B cell (primary cell): ENCODE measurements around the gene LIPN. TPM values are rescaled to one million over a fixed set of nuclear protein-coding genes. Genes with fewer than 3 reads are reported as not detected.

Experiments used
- ATAC-seq: fragments of 200-7000 bp; cut with Tn5 transposase; one replicate; pipeline ENCODE4 v1.10.0; 2021; ENCODE audit warnings: low read depth, mild to moderate bottlenecking, moderate number of reproducible peaks, moderate library complexity
- CTCF ChIA-PET: fragments of 350-600 bp; sonication (Branson Sonifier 250); formaldehyde crosslinking; loops from one replicate; lab custom pipeline; 2021; ENCODE audit warnings: antibody characterized with exemption, inconsistent platforms; lab: Charles Lee
- POLR2A ChIA-PET: fragments of 350-600 bp; sonication (Branson Sonifier 250); formaldehyde crosslinking; loops from one replicate; lab custom pipeline; 2021; ENCODE audit warnings: antibody characterized with exemption; lab: Charles Lee
- DNase-seq: peaks from one replicate; pipeline ENCODE4 v3.0.0; 2013
- H2AFZ ChIP-seq: 2 replicates; pipeline ENCODE4 v1.6.1; 2012; ENCODE audit warnings: mild to moderate bottlenecking, low read depth, low read length; ENCODE audit not compliant: insufficient read depth, poor library complexity, severe bottlenecking
- H3K27ac ChIP-seq, 2 donors: 1 replicate in 1 of 2; 2 replicates in 1 of 2; pipeline ENCODE4 v1.5.1; 2012 to 2013; ENCODE audit warnings: low read length in 2 of 2, mild to moderate bottlenecking in 2 of 2, moderate library complexity in 1 of 2
- H3K27me3 ChIP-seq, 4 experiments: fragments of 200-600 bp in 1 of 4; sonication (generic) in 1 of 4; replicated peaks in 1 of 4; 1 replicate in 2 of 4; 2 replicates in 2 of 4; pipeline versions ENCODE4 v1.6.1 to v1.7.0; 2013 to 2016; ENCODE audit warnings: low read length in 3 of 4, mild to moderate bottlenecking in 2 of 4, mixed read lengths in 1 of 4, moderate library complexity in 1 of 4; ENCODE audit not compliant: insufficient read depth in 4 of 4, control insufficient read depth in 3 of 4; ENCODE audit errors: control extremely low read depth in 1 of 4
- H3K36me3 ChIP-seq, 2 experiments: replicated peaks in 1 of 2; 1 replicate in 1 of 2; 2 replicates in 1 of 2; pipeline versions ENCODE4 v1.6.1 to v1.7.1; 2013; ENCODE audit warnings: low read length in 1 of 2; ENCODE audit not compliant: insufficient read depth in 2 of 2, control insufficient read depth in 1 of 2; ENCODE audit errors: control extremely low read depth in 1 of 2, extremely low read depth in 1 of 2
- H3K4me1 ChIP-seq, 2 donors: fragments of 200-600 bp in 1 of 2; sonication (generic) in 1 of 2; 1 replicate in 1 of 2; 2 replicates in 1 of 2; pipeline versions ENCODE4 v1.5.1 to v1.6.1; 2013 to 2017; ENCODE audit warnings: low read length in 2 of 2; ENCODE audit not compliant: control insufficient read depth in 2 of 2, insufficient read depth in 2 of 2
- H3K4me2 ChIP-seq: replicated peaks from 2 replicates; pipeline ENCODE3; 2012; ENCODE audit warnings: mild to moderate bottlenecking, low read depth, low read length; ENCODE audit not compliant: poor library complexity, severe bottlenecking
- H3K4me3 ChIP-seq, 5 experiments: fragments of 200-600 bp in 1 of 5; sonication (generic) in 1 of 5; 1 replicate in 3 of 5; 2 replicates in 2 of 5; pipeline versions ENCODE4 v1.5.1 to v1.7.0; 2011 to 2016; ENCODE audit warnings: low read length in 4 of 5, mild to moderate bottlenecking in 4 of 5, low read depth in 2 of 5, control low read depth in 1 of 5, moderate library complexity in 1 of 5; ENCODE audit not compliant: insufficient read depth in 1 of 5; ENCODE audit errors: control extremely low read depth in 1 of 5, extremely low read depth in 1 of 5
- H3K79me2 ChIP-seq: fragments of 200-600 bp; sonication (generic); one replicate; pipeline ENCODE4 v1.6.0; 2016; ENCODE audit warnings: low read length; ENCODE audit not compliant: control insufficient read depth, insufficient read depth
- H3K9ac ChIP-seq: fragments of 200-600 bp; sonication (generic); 2 replicates; pipeline ENCODE4 v1.6.1; 2017; ENCODE audit warnings: mild to moderate bottlenecking, low read length, moderate library complexity
- H3K9me3 ChIP-seq, 3 donors: one replicate each; pipeline versions ENCODE4 v1.6.1 to v1.7.1; 2013; ENCODE audit warnings: low read length in 2 of 3; ENCODE audit not compliant: control insufficient read depth in 2 of 3, insufficient read depth in 1 of 3; ENCODE audit errors: control extremely low read depth in 1 of 3
- H4K20me1 ChIP-seq: 2 replicates; pipeline ENCODE4 v1.6.0; 2012; ENCODE audit warnings: mild to moderate bottlenecking, low read length; ENCODE audit not compliant: insufficient read depth, control insufficient read depth, poor library complexity, severe bottlenecking
- H3K27ac Mint-ChIP-seq: one replicate; pipeline ENCODE4 v1.8.0; 2021; ENCODE audit warnings: mixed read lengths
- H3K27me3 Mint-ChIP-seq: one replicate; pipeline ENCODE4 v1.8.0; 2021; ENCODE audit warnings: mixed read lengths
- H3K4me1 Mint-ChIP-seq: one replicate; pipeline ENCODE4 v1.8.0; 2021; ENCODE audit warnings: mixed read lengths
- H3K4me3 Mint-ChIP-seq: one replicate; pipeline ENCODE4 v1.8.0; 2021; ENCODE audit warnings: mixed read lengths
- H3K9me3 Mint-ChIP-seq: one replicate; pipeline ENCODE4 v1.8.0; 2022; ENCODE audit warnings: mixed read lengths; ENCODE audit not compliant: insufficient read depth
- EZH2 ChIP-seq: IDR thresholded peaks from 2 replicates; pipeline ENCODE4 v1.6.1; 2012; ENCODE audit warnings: borderline replicate concordance, low read depth, mild to moderate bottlenecking, moderate library complexity, low read length; ENCODE audit not compliant: insufficient read depth, poor library complexity, severe bottlenecking
- WGBS: methylation state at CpG from one replicate; pipeline ENCODE4 v1.1.5; 2013; ENCODE audit warnings: missing lambda C conversion rate; ENCODE audit not compliant: insufficient coverage; 5-methylcytosine and 5-hydroxymethylcytosine counted together
- intact Hi-C: fragments of 100-400 bp; cut with micrococcal nuclease; formaldehyde crosslinking; loops from one replicate; pipeline ENCODE4 v1.10.0; 2022
- polyA plus RNA-seq: library from polyadenylated mRNA; depleted of rRNA; stranded (reverse); fragments of >200 nt; gene quantifications from 2 replicates; pipeline ENCODE4 v1.2.3, GENCODE V29; 2012
- total RNA-seq, 2 donors: library from RNA; stranded (reverse); fragments of 120-200 nt in 1 of 2; gene quantifications; 1 replicate in 1 of 2; 2 replicates in 1 of 2; pipeline versions ENCODE4 v1.2.3 to v1.2.4, GENCODE V29; 2013 to 2022
- TF ChIP-seq, protein P1 (sequence below): fragments of 200-600 bp; IDR thresholded peaks from one replicate; pipeline ENCODE4 v1.8.0; 2022; ENCODE audit warnings: antibody characterized with exemption, mild to moderate bottlenecking

The LIPN gene
- total and polyA plus RNA-seq, 2 donors (not counting 1 experiment from before 2014, with no cell fraction given): 0.12 TPM; not detected in 1

DNA sequence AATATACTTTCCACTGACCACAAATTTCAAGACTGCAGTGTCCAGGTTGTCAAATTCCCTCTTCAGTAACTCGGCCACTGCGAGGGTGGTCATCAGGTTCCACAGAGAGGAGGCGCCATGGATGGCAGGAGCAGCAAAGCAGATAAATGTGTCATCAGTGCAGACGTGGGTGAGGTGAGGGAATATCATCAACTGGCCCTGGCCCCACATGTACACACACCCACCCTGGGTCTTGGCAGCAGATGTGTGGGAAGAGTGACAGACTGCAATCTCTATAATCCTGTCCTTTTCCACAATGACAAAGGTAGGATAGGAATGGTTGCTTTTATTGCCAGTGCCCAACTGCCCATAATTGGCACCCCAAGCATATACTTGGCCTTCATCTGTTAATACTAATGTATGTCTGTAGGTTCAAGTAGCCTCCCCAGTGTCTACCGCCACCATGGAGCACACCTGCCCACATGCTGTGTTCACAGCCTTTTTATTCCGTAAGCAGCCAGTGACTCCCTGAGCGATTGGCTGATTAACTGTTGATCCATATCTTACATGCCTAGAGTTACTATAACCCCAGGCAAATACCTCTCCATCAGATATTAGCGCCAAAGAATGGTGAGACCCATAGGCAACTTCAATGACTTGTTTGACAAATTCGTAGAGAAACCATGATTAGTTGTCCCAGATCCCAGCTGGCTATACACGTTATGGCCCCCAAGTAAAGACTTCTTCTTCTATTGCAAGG lies 26.4 kb downstream of the LIPN start:
- 92% methylated on average over 9 of the region's 10 CpGs for WGBS
- H3K27me3 Mint-ChIP-seq: peaks cover 7% of the 10 kb centered on the region

DNA sequence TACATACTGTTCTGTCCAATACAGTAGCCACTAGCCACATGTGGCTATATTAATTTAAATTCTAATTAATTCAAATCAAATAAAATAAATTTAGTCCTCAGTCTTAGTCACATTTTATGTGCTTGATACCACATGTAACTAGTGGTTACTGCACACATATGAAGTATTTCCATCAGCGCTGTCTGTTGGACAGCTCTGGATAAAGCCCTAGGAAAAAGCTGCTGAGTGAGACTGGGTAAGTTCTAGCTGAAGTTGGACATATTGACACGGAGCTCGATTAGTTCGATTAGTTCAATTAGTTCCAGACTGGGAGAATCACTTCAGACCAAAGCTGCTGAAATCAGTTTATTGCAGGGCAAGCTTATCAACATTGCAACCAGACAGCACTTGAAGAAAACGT lies 27.6 kb downstream of the LIPN start:
- Histone ChIP-seq H3K36me3 (no peaks in the 10 kb centered on the region), H4K20me1 (no peaks in the 10 kb centered on the region), H3K4me3 (no peak overlapping the region), H3K27ac (no peak overlapping the region), H3K9ac (no peak overlapping the region), H3K4me1 (no peaks in the 10 kb centered on the region), H2AFZ (no peak overlapping the region), H3K9me3 (no peaks in the 10 kb centered on the region), H3K27me3 (no peaks in the 10 kb centered on the region), H3K4me2 (no peak overlapping the region), H3K79me2 (no peaks in the 10 kb centered on the region)
- no peak overlapping the region for H3K27ac Mint-ChIP-seq
- 98% methylated on average over 4 of the region's 5 CpGs for whole genome bisulfite sequencing
- ChIA-PET CTCF (no interaction called here), POLR2A (no interaction called here)
- peaks cover 7% of the 10 kb centered on the region for H3K27me3 Mint-ChIP-seq
- no peaks in the 10 kb centered on the region for H3K4me1 Mint-ChIP-seq
- intact Hi-C loops: no loop called here
- no peak for ATAC-seq
- no peak overlapping the region for H3K4me3 Mint-ChIP-seq
- no peak for TF ChIP-seq EZH2
- TF ChIP-seq, protein P1, sequence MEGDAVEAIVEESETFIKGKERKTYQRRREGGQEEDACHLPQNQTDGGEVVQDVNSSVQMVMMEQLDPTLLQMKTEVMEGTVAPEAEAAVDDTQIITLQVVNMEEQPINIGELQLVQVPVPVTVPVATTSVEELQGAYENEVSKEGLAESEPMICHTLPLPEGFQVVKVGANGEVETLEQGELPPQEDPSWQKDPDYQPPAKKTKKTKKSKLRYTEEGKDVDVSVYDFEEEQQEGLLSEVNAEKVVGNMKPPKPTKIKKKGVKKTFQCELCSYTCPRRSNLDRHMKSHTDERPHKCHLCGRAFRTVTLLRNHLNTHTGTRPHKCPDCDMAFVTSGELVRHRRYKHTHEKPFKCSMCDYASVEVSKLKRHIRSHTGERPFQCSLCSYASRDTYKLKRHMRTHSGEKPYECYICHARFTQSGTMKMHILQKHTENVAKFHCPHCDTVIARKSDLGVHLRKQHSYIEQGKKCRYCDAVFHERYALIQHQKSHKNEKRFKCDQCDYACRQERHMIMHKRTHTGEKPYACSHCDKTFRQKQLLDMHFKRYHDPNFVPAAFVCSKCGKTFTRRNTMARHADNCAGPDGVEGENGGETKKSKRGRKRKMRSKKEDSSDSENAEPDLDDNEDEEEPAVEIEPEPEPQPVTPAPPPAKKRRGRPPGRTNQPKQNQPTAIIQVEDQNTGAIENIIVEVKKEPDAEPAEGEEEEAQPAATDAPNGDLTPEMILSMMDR: no peak
- H3K9me3 Mint-ChIP-seq: no peaks in the 10 kb centered on the region
- no peak for DNase-seq

More for the DNA sequence above, 26.4 kb downstream of the LIPN start:
- intact Hi-C loops: no loop called here
- no peaks in the 10 kb centered on the region for H3K27me3 ChIP-seq
- H3K4me2 ChIP-seq: no peak overlapping the region
- ATAC-seq (no peak), DNase-seq (no peak)
- Mint-ChIP-seq H3K4me3 (no peak overlapping the region), H3K9me3 (no peaks in the 10 kb centered on the region), H3K4me1 (no peaks in the 10 kb centered on the region), H3K27ac (no peak overlapping the region)
- ChIA-PET CTCF (no interaction called here), POLR2A (no interaction called here)
- H3K4me3 ChIP-seq: no peak overlapping the region
- no peaks in the 10 kb centered on the region for H3K4me1 ChIP-seq
- H3K27ac ChIP-seq: no peak overlapping the region
- no peaks in the 10 kb centered on the region for H4K20me1 ChIP-seq
- H3K79me2 ChIP-seq: no peaks in the 10 kb centered on the region
- H2AFZ ChIP-seq: no peak overlapping the region
- no peak overlapping the region for H3K9ac ChIP-seq
- H3K36me3 ChIP-seq: no peaks in the 10 kb centered on the region
- no peak for TF ChIP-seq EZH2
- TF ChIP-seq, protein P1: no peak
- no peaks in the 10 kb centered on the region for H3K9me3 ChIP-seq
